Tibial artery (tissue), 4 donors: Measurements from ENCODE around the gene GRK1.

Experiments
- DNase-seq, 2 donors: peaks; one replicate each; pipeline ENCODE4 v3.0.0-alpha.2; 2019
- H3K27ac ChIP-seq, 2 donors: fragments of 200-600 bp; sonication (generic) in 1 of 2; 1 replicate in 1 of 2; 2 replicates in 1 of 2; pipeline ENCODE4 v1.5.1; 2018 to 2019; ENCODE audit warnings: mild to moderate bottlenecking in 1 of 2
- H3K27me3 ChIP-seq, 2 donors: fragments of 200-600 bp; sonication (generic) in 1 of 2; one replicate each; pipeline versions ENCODE4 v1.5.1 to v1.6.0; 2016 to 2019
- H3K36me3 ChIP-seq, 3 donors: fragments of 200-600 bp; sonication (generic) in 2 of 3; one replicate each; pipeline ENCODE4 v1.5.1; 2016 to 2019; ENCODE audit warnings: mild to moderate bottlenecking in 2 of 3
- H3K4me1 ChIP-seq, 4 donors: fragments of 200-600 bp; sonication (generic) in 2 of 4; 1 replicate in 3 of 4; 2 replicates in 1 of 4; pipeline ENCODE4 v1.5.1; 2016 to 2019
- H3K4me3 ChIP-seq, 2 donors: fragments of 200-600 bp; sonication (generic) in 1 of 2; 1 replicate in 1 of 2; 2 replicates in 1 of 2; pipeline ENCODE4 v1.5.1; 2018 to 2019; ENCODE audit warnings: mild to moderate bottlenecking in 2 of 2
- H3K9me3 ChIP-seq, 3 donors: fragments of 200-600 bp; sonication (generic) in 1 of 3; one replicate each; pipeline ENCODE4 v1.5.1; 2016 to 2019
- intact Hi-C: fragments of 100-400 bp; cut with DNase I; formaldehyde crosslinking; loops from one replicate; pipeline ENCODE4 v1.15.0; 2023; ENCODE audit warnings: low total_unique reads
- TF ChIP-seq, protein P1 (sequence below), 2 experiments: fragments of 200-600 bp in 1 of 2; fragments of 450-650 bp in 1 of 2; IDR thresholded peaks; one replicate each; pipeline ENCODE4 v1.5.1; 2017 to 2019; ENCODE audit warnings: antibody characterized with exemption in 2 of 2, mild to moderate bottlenecking in 1 of 2, moderate library complexity in 1 of 2

Gene GRK1

DNA sequence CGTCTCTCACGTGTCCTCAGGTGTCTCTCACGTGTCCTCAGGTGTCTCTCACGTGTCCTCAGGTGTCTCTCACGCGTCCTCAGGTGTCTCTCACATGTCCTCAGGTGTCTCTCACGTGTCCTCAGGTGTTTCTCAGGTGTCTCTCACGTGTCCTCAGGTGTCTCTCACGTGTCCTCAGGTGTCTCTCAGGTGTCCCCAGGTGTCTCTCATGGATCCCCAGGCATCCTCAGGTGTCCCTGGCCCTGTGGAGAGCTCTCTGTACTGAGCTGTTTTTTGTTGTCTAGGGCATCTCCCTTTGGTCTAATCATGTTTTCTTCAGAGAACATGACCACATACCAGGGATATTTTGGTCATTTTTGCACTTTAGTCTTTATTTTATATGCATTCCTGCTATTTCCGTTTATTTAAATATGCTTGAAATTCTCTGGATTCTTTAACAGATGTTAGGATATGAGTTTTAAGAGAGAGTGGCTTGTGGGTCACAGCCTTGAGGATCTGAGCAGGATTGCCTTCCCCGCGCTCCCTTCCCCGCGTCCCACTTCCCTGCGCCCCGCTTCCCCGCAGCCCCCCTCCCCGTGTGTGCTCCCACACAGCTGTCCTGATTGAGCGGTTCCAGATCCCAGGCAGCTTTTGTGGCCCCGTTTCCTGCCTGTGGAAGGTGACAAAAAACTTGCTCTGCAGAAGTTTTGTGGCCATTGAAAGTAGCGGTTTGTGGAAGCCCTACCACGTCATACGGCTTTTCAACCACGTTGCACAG lies 40.9 kb upstream of the GRK1 start:
- H3K27me3 ChIP-seq, result no peaks in the 10 kb centered on the region
- H3K4me1 ChIP-seq, result no peaks in the 10 kb centered on the region
- no peak overlapping the region for H3K4me3 ChIP-seq
- DNase-seq, result no peak
- TF ChIP-seq, protein P1, sequence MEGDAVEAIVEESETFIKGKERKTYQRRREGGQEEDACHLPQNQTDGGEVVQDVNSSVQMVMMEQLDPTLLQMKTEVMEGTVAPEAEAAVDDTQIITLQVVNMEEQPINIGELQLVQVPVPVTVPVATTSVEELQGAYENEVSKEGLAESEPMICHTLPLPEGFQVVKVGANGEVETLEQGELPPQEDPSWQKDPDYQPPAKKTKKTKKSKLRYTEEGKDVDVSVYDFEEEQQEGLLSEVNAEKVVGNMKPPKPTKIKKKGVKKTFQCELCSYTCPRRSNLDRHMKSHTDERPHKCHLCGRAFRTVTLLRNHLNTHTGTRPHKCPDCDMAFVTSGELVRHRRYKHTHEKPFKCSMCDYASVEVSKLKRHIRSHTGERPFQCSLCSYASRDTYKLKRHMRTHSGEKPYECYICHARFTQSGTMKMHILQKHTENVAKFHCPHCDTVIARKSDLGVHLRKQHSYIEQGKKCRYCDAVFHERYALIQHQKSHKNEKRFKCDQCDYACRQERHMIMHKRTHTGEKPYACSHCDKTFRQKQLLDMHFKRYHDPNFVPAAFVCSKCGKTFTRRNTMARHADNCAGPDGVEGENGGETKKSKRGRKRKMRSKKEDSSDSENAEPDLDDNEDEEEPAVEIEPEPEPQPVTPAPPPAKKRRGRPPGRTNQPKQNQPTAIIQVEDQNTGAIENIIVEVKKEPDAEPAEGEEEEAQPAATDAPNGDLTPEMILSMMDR (IDR thresholded peaks at IDR 0.05), result no peak
- intact Hi-C loops, result no loop called here
- H3K27ac ChIP-seq, result no peak overlapping the region
- H3K36me3 ChIP-seq, result peaks cover 0 to 28% (median 0%) of the 10 kb centered on the region in 3 donors
- no peaks in the 10 kb centered on the region for H3K9me3 ChIP-seq

DNA sequence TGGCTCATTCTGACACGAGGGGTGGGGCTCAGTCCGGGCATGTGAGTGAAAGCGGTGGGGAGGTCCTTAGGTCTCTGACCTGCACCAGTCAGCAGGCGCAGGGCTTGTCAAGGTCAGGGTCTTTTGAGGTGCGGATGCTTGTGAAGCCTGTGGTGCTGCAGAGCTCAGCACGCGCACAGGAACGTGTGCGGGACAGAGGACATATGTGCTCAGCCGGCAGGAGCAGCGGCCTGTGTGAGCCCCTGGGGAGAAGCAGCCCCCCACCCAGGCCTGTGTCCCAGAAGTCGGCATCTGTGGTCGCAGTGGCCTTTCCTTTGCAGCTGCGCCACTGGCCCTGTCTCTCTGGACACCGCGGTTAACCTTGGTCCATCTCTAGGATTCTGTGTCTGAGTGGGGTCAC lies 39.9 kb upstream of the GRK1 start:
- Histone ChIP-seq H3K36me3 (peaks cover 0 to 37% (median 3%) of the 10 kb centered on the region in 3 donors), H3K27ac (no peak overlapping the region), H3K27me3 (no peaks in the 10 kb centered on the region), H3K9me3 (no peaks in the 10 kb centered on the region), H3K4me1 (no peaks in the 10 kb centered on the region), H3K4me3 (no peak overlapping the region)
- DNase-seq, result no peak
- TF ChIP-seq, protein P1 (IDR thresholded peaks at IDR 0.05), result no peak
- intact Hi-C loops, result no loop called here

DNA sequence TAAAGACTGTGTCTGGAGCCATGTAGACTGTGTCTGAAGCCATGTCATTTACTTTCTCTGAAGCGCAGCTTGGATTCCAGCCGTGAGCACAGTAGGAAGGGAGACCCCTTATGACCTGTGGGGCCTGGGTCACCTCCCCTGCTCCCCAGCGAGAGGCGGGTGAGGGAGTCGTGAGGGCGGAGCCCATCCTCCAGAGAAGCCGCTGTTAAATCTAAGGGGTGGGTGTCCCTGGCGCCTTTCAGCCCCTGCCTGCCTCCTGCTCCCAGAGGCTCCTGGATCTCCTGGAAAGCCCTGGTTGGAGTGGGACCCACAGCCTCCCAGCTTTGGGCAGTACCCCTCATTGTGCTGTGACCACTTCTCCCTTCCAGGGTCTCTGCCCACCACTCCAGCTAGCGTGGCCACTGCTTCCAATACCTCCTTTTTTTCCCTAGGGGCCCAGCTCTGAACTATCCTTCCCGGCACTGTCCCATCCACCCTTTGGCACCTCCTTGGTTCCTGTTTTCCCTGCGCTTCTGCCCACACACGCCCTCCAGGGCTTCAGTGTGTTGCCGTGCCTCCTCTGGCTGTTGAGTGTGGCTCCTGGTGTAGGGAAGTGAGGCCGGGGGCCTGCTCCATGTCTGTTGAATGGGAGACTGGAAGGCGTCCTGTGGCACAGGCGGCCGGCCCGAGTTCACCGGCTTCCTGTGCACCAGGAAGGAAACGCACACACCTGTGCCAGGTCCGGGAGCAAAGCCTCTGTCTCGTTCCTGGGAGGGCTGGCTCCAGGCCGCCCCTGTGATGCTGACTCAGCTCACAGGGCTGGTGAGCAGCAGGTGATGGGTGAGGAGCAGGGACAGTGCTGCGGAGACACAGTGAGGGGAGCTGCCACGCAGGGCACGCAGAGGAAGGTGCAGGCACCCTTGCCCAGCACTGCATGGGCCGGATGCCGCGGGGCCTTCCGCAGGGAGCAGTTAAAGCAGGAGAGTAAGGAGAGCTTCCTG lies 38.4 kb upstream of the GRK1 start:
- intact Hi-C loops, result no loop called here
- Histone ChIP-seq H3K27me3 (no peaks in the 10 kb centered on the region), H3K36me3 (peaks cover 4 to 42% (median 7%) of the 10 kb centered on the region in 3 donors)

DNA sequence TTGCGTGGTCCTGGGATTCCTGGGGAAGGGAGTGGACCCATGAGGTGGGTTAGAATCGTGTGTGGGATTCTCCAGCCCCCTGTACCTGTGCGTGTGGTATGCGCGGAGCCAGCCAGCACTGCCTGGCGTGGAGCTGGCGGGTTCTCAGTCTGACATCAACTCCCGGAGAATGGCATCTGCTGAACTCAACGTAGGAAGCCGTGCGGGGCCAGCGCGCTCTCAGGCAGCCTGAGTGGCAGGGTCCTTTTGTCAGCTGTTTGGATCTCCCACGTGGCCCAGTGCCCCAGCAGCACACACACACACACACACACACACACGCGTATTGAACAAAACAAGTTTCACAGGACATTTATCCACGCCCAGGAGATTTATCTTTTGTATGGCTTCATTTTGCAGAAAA lies 37.2 kb upstream of the GRK1 start:
- TF ChIP-seq, protein P1 (IDR thresholded peaks at IDR 0.05), result no peak
- H3K4me1 ChIP-seq, result no peaks in the 10 kb centered on the region
- H3K27me3 ChIP-seq, result no peaks in the 10 kb centered on the region
- peaks cover 4 to 44% (median 18%) of the 10 kb centered on the region in 3 donors for H3K36me3 ChIP-seq
- intact Hi-C loops, result no loop called here
- no peak for DNase-seq
- H3K4me3 ChIP-seq, result no peak overlapping the region
- no peaks in the 10 kb centered on the region for H3K9me3 ChIP-seq
- no peak overlapping the region for H3K27ac ChIP-seq

More for the DNA sequence above, 38.4 kb upstream of the GRK1 start:
- Histone ChIP-seq H3K4me1 (no peaks in the 10 kb centered on the region), H3K4me3 (no peak overlapping the region), H3K9me3 (no peaks in the 10 kb centered on the region), H3K27ac (no peak overlapping the region)
- no peak for DNase-seq
- TF ChIP-seq, protein P1 (IDR thresholded peaks at IDR 0.05), result no peak

DNA sequence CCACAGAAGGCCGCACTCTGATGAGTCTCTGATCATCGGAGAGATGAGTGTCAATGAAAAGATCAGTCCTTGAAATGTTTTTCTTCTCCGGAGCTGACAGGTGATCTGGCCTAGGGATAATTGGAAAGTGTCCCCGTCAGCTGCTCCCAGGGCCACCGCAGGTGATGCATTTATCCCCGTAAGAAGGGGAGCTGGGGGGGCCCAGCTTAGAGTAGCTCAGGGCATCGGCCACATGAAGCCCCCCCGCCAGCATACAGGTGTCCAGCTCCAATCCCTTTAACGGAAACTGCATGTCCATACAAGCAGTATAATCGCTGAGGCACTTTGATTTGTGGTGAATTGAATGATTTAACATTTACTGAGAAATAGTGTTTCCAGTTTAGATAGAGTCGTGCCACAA lies 36.7 kb upstream of the GRK1 start:
- intact Hi-C loops, result no loop called here
- TF ChIP-seq, protein P1 (IDR thresholded peaks at IDR 0.05), result no peak

More for the DNA sequence above, 36.7 kb upstream of the GRK1 start:
- Histone ChIP-seq H3K27ac (no peak overlapping the region), H3K4me1 (no peaks in the 10 kb centered on the region), H3K9me3 (no peaks in the 10 kb centered on the region), H3K27me3 (no peaks in the 10 kb centered on the region), H3K4me3 (no peak overlapping the region), H3K36me3 (peaks cover 5 to 49% (median 23%) of the 10 kb centered on the region in 3 donors)
- DNase-seq, result no peak
